ENCODE data around the gene MYL6. TPM values are rescaled to one million over a fixed set of nuclear protein-coding genes. Genes with fewer than 3 reads are reported as not detected.

MYL6 gene
- total and polyA plus RNA-seq, 9 of the 15 experiments (the other 6 are each of a cell fraction or from before 2014, with no cell fraction given): 557 to 1,664 (median 958) TPM

GRCh38 chr12:56120158-56120846 is 37.9 kb upstream of the MYL6 start:
- peaks cover 27% of the 10 kb centered on the region for H3K36me3 ChIP-seq (ENCODE audit: control insufficient read depth, insufficient read depth, low read length)
- no peaks in the 10 kb centered on the region for H3K27me3 ChIP-seq (ENCODE audit: control insufficient read depth in 2 of 2, insufficient read depth in 2 of 2, low read length in 2 of 2)
- DNase-seq (ENCODE audit: extremely low read depth in 1 of 4, low spot score in 3 of 4) (peak in 3 of 4 experiments; percentile 30 to 48 (median 44)), FAIRE-seq (no peak), ATAC-seq (no peak)
- WGBS (ENCODE audit: insufficient coverage, low coverage, missing lambda C conversion rate): 89% methylated on average over 17 of the region's 17 CpGs
- H4K20me1 ChIP-seq (replicated peaks; ENCODE audit: control insufficient read depth, insufficient read depth, low read length): no peaks in the 10 kb centered on the region
- H3K4me1 ChIP-seq (replicated peaks in 1 of 2; ENCODE audit: control insufficient read depth in 2 of 2, insufficient read depth in 2 of 2, low read length in 2 of 2): peaks cover 21 to 34% of the 10 kb centered on the region in 2 experiments
- ChIA-PET POLR2A (interaction anchor here (0.6 to 5.3 kb wide), 5 partner anchors 8 to 212 kb away, joined by 3 to 54 read pairs (median 7); partner anchors contain the start of genes ESYT1, MYL6 and SMARCC2), CTCF (ENCODE audit: low intra/inter-chr PET ratio) (interaction anchor here (0.6 to 3.8 kb wide), 5 partner anchors 67 to 344 kb away, joined by 3 to 36 read pairs (median 13); partner anchors contain the start of genes NABP2 and SMARCC2)
- in situ Hi-C loops (cut with MboI) (loop anchor here (10.0 kb wide), 1 partner anchor 344 kb away; the partner anchor contains the start of gene SPRYD4), intact Hi-C loops (cut with micrococcal nuclease) (no loop called here)
- peak overlapping the region; percentile 44; the same call in 2 of the 3 replicates for H3K27ac ChIP-seq (ENCODE audit: extremely low read depth, low read depth, low read length)
- BruUV-seq (replicated peaks): no TSS peak
- peak overlapping the region in 1 of 2 experiments; percentile 49; a peak in 2 of 4 replicates for H3K9ac ChIP-seq (ENCODE audit: insufficient read depth in 1 of 2, low read depth in 2 of 2, low read length in 2 of 2)
- no peak overlapping the region for H3K4me3 ChIP-seq
- peaks cover 28% of the 10 kb centered on the region for H3K79me2 ChIP-seq (ENCODE audit: control insufficient read depth, insufficient read depth, low read length)
- H3K4me2 ChIP-seq (ENCODE audit: insufficient read depth, low read length): peak overlapping the region; percentile 89; the same call in 1 of the 2 replicates
- H3K9me1 ChIP-seq (ENCODE audit: control insufficient read depth, insufficient read depth, low read length): no peaks in the 10 kb centered on the region
- peaks cover 4% of the 10 kb centered on the region for H3K9me3 ChIP-seq (replicated peaks; ENCODE audit: control insufficient read depth, insufficient read depth, low read depth, low read length)
- H2AFZ ChIP-seq (ENCODE audit: low read depth, low read length): peak overlapping the region; percentile 82; the same call in 1 of the 2 replicates
- peak; percentile 49; the same call in 1 of the 2 replicates for TF ChIP-seq ATF3 (IDR thresholded peaks at IDR 0.05)
- no peak for TF ChIP-seq ATF3 (CRISPR knock-in tag; conservative IDR thresholded peaks at IDR 0.05)
- no peak for TF ChIP-seq BRD4 (IDR thresholded peaks at IDR 0.05)
- no peak for TF ChIP-seq RB1 (IDR thresholded peaks at IDR 0.05; ENCODE audit: low read depth)
- TF ChIP-seq, protein P1, sequence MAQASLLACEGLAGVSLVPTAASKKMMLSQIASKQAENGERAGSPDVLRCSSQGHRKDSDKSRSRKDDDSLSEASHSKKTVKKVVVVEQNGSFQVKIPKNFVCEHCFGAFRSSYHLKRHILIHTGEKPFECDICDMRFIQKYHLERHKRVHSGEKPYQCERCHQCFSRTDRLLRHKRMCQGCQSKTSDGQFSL (CRISPR knock-in tag; IDR thresholded peaks at IDR 0.05): no peak
- TF ChIP-seq, protein P1 (tag; IDR thresholded peaks at IDR 0.05): no peak
- no peak for TF ChIP-seq STAG1 (CRISPR knock-in tag; IDR thresholded peaks at IDR 0.05; ENCODE audit: borderline replicate concordance)
- no peak for TF ChIP-seq POLR2AphosphoS5 (IDR thresholded peaks at IDR 0.05; ENCODE audit: control insufficient read depth, insufficient read depth, low read depth, low read length)
- TF ChIP-seq ZNF778 (CRISPR knock-in tag; IDR thresholded peaks at IDR 0.05): no peak
- TF ChIP-seq ZNF780A (CRISPR knock-in tag; IDR thresholded peaks at IDR 0.05): no peak
- no peak for TF ChIP-seq SMARCC2 (IDR thresholded peaks at IDR 0.05; ENCODE audit: low read depth)
- TF ChIP-seq, protein P2, sequence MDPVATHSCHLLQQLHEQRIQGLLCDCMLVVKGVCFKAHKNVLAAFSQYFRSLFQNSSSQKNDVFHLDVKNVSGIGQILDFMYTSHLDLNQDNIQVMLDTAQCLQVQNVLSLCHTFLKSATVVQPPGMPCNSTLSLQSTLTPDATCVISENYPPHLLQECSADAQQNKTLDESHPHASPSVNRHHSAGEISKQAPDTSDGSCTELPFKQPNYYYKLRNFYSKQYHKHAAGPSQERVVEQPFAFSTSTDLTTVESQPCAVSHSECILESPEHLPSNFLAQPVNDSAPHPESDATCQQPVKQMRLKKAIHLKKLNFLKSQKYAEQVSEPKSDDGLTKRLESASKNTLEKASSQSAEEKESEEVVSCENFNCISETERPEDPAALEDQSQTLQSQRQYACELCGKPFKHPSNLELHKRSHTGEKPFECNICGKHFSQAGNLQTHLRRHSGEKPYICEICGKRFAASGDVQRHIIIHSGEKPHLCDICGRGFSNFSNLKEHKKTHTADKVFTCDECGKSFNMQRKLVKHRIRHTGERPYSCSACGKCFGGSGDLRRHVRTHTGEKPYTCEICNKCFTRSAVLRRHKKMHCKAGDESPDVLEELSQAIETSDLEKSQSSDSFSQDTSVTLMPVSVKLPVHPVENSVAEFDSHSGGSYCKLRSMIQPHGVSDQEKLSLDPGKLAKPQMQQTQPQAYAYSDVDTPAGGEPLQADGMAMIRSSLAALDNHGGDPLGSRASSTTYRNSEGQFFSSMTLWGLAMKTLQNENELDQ (CRISPR knock-in tag; IDR thresholded peaks at IDR 0.05; ENCODE audit: borderline replicate concordance): no peak
- TF ChIP-seq TRIM24 (IDR thresholded peaks at IDR 0.05): no peak

Data from K562 (cell line).